Endothelial cell of umbilical vein (primary cell): ENCODE results near the gene KCNC1.

Experiments used
- POLR2A ChIP-seq: IDR thresholded peaks from 2 replicates; pipeline ENCODE4 v1.6.1; 2012; ENCODE audit warnings: low read depth, mild to moderate bottlenecking, control low read depth, low read length
- TF ChIP-seq, protein P1 (sequence below), 2 donors: IDR thresholded peaks; 1 replicate in 1 of 2; 2 replicates in 1 of 2; pipeline ENCODE4 v1.5.1; 2011; ENCODE audit warnings: low read length in 2 of 2, mild to moderate bottlenecking in 2 of 2, moderate library complexity in 2 of 2, control low read depth in 1 of 2, inconsistent platforms in 1 of 2, low read depth in 1 of 2; ENCODE audit not compliant: insufficient read depth in 1 of 2; ENCODE audit errors: extremely low read depth in 1 of 2

DNA sequence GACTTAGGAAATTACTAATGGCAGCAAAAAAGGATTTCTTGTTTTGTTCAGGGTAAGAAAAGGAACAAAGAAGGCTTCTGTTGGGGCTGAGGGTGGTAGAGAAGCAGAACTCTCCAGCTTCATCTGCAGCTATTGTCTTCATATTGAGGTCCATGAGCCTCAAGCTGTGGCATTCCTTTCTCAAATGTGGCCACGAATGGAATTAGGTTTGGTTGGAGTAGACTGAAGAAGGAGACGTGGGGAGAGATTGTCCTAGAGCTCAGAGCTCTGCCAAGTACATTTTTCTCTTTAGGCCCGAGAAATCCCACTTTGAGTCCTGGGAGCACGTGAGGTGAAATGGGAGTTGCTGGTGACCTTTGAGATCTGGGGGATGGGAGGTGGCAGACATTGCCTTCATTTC, 41.0 kb upstream of the KCNC1 start:
- TF ChIP-seq POLR2A = no peak
- TF ChIP-seq, protein P1, sequence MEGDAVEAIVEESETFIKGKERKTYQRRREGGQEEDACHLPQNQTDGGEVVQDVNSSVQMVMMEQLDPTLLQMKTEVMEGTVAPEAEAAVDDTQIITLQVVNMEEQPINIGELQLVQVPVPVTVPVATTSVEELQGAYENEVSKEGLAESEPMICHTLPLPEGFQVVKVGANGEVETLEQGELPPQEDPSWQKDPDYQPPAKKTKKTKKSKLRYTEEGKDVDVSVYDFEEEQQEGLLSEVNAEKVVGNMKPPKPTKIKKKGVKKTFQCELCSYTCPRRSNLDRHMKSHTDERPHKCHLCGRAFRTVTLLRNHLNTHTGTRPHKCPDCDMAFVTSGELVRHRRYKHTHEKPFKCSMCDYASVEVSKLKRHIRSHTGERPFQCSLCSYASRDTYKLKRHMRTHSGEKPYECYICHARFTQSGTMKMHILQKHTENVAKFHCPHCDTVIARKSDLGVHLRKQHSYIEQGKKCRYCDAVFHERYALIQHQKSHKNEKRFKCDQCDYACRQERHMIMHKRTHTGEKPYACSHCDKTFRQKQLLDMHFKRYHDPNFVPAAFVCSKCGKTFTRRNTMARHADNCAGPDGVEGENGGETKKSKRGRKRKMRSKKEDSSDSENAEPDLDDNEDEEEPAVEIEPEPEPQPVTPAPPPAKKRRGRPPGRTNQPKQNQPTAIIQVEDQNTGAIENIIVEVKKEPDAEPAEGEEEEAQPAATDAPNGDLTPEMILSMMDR (IDR thresholded peaks at IDR 0.05; ENCODE audit: extremely low read depth in 1 of 2, insufficient read depth in 1 of 2, low read depth in 1 of 2, low read length in 2 of 2) = no peak
